GM19193 (cell line): Measurements from ENCODE around the gene DEDD2.
A peak's percentile ranks its signal among the peaks of the same experiment; 100 is the strongest.

Source experiments
- POLR2A ChIP-seq: IDR thresholded peaks from 4 replicates; pipeline ENCODE4 v1.6.1; 2011; ENCODE audit not compliant: insufficient read depth, insufficient read length; ENCODE audit errors: extremely low read depth

Gene DEDD2

GRCh38 chr19:42216653-42217519 lies 591 bp downstream of the DEDD2 start:
- no peak for TF ChIP-seq POLR2A

DNA sequence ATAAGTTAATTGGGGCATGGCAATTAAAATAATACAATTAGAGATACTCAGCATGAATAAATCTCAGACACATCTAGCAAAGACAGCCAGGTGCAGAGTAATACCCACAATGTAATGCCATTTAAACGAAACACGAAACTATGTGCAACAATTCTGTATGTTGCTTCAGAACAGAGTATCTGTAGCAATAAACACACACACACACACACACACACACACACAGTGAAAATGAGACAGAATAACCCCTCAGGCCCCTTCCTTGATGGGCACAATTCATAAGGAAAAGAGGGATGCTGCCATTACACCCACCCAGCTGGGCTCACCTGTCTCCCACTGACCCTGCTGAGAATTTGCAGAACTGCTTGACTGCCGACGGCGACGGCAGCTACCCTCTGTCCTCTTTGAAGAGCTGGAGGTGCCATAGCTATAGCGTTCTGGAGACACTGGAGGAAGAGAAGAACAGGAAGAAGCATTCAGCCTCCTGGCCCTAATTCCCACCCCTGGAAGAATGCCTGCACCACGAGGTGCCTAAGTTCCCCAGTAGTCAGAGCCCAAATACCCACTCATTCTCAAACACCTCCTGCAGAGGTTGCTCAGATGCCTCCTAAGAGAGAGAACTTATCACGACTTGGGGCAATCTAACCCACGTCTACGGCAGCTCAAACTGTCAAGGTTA lies 2.5 kb downstream of the DEDD2 start:
- TF ChIP-seq POLR2A: no peak

GRCh38 chr19:42212886-42213285 lies 4.6 kb downstream of the DEDD2 start:
- TF ChIP-seq POLR2A: no peak

GRCh38 chr19:42208612-42209011 lies 8.9 kb downstream of the DEDD2 start:
- TF ChIP-seq POLR2A: no peak

DNA sequence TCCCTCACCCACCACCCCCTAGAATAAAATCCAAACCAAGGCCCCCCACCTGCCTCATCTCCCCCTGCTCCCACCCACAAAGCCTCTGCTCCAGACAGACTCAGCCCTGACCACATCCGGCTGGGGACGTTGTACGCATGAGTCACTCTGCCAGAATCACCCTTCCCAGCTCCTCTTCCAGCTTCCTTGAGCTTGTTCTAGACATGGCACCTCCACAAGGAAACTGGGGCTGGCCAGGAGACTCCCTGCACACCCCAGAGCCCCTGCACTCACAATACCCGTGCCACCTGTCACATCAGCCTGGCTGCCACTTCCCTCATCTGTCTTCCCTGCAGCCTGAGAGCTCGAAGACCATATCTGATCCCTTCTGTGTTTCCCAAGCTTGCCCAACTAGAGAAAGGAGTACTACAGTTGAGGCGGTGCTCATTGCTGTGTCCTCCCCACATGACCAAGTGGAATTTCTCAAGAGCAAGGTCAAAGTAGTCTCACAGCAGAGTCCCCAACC lies 9.7 kb downstream of the DEDD2 start:
- TF ChIP-seq POLR2A: no peak

DNA sequence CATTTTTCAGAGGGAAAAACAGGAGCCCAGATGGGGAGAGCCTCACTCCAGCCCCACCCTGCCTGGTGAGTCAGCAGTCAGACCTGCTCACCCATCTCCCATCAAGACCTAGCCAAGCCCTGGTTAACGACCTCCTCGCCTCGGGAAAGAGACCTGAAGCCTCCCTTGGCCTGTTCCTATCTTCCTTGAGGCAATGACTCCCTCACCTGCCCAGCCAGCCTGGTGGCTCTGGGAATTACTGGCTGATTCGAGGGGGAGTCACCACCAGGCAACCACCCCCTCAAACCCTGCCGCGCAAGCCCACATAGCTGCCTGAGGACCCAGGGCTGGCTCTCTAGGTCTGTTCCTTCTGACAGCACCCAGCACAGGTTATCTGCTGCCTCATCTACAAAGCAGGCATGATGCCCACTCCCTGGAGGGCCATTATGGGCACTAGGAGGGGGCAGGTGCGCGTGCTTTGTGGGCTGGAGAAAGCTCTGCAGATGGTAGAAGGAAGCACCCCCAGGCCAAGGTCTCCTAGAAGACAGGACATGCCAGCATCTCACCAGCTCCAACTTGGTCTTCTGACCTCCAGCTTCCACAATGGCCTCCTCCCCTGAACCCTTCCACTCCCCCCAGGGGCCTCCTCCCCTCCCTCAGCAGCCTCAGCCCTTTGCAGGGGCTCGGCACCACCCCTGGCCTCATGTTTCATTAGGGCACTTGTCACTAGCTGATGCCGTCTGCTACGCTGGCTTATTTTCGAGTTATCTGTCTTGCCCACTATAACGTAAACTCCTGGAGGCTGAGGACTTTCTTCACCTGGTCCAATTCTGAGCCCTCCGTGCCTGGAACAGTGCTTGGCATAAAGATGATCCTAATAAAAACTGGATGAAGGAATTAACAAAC lies 10.4 kb downstream of the DEDD2 start:
- no peak for TF ChIP-seq POLR2A

DNA sequence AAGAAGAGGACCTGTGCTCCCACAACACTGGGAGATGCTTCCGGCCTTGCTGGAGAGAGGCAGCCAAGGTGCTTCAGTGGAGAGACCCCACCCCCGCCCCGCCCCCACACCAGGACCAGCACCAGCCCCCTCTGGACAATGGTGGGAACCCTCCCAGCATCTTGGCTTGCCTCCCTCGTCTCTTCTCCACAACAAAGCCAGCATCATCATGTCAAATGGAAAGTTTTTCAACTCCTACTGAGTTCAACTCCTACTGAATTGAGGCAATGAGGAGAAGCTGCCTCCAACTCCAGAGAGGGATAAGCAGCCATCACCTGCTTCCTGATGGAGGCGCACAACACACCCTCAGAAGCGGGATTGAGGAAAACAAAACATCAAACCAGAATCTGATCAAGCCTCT lies 12.8 kb downstream of the DEDD2 start:
- no peak for TF ChIP-seq POLR2A

DNA sequence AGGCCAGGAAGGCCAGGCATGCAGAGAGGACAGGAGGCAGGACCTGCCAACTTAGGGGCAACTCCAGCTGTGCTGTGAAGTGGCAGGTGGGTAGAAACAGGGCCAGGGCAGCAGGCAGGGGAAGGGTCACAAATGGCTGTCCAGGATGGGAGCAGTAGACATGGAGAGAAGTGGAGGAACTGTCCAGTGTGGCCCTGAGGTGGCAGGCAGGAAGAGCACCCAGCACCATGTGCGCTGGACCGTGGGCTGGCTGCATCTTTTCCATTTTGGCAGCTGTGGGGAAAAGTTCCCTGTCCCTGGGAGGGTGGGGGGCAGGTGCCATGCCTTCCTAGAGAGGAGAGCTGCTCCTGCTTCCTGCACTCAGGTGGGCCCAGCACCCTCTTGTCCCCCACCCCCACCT lies 13.8 kb downstream of the DEDD2 start:
- no peak for TF ChIP-seq POLR2A

- TF ChIP-seq POLR2A: no peak
These were observed 15.1 kb downstream of the DEDD2 start for GRCh38 chr19:42202290-42202880.

DNA sequence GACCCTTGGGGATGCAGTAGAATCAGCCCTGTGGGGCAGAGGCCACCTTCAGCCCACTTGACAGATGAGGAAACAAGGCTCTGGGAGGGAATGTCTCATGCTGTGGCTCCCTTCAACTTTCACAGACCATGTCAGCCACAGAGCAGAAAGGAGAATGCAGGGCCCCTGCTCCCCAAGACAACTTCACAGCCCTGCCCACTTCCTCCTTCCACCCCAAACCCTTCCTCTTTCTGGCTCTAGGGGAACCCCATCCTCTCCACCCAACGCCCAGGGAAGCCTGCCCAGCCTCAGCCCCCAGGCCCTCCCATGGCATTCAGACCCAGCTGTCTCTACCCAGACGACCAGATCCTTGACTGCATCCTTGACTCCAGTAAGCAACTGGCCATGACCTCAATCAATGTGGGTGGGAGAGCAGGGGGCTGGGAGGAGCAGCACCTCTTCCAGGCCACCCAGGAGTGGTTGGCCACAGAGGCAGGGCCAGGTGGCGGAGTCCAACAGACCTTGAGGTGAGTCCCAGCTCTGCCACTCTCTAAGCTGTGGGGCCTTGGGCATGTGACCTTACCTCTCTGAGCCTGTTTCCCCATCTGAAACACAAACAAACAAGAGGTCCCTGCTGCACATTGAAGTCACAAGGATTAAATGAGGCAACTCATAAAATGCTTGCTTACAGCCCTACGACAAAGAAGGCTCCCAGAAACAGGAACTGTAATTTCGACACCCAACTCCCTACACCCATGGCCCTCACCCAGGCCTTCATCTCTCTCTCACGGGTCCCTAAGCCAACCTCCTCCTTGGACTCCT lies 15.8 kb downstream of the DEDD2 start:
- peak; percentile 57 for TF ChIP-seq POLR2A

DNA sequence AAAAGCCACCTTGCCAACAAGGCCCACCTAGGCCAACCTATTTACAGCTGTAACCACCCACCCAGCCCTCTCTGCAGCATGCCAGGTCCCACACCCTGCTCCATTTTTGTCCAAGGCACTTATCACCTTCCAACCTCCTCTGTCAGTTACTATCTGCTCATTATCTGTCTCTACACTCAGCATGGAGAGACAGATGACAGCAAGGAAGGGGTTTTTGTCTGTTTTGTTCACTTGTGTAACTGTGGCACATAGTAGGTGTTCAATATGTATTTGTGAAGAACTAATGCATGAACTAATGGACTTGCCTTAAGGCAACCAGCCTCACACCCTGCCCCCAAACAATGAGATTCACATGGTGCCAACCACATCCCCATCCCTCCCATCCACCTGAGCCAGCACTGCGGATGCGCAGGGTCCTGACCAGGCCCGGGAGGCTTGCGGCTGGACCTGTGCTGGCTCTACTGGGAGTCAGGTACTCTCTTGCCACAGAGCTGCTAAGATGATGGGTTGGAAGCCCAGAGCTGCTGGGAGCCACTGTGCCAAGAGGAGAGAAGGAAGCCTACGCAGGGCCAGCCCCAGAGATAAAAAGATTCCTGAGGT lies 17.3 kb downstream of the DEDD2 start:
- TF ChIP-seq POLR2A: no peak

- TF ChIP-seq POLR2A: peak; percentile 46
These were observed 17.9 kb downstream of the DEDD2 start for GRCh38 chr19:42199440-42200115.
